ENCODE data around the gene COQ10A.

- TF ChIP-seq BHLHE40 (IDR thresholded peaks at IDR 0.05; ENCODE audit: borderline replicate concordance) (no peak), FOXM1 (IDR thresholded peaks at IDR 0.05; ENCODE audit: borderline replicate concordance) (no peak), CTBP1 (IDR thresholded peaks at IDR 0.05; ENCODE audit: borderline replicate concordance) (no peak), SUZ12 (IDR thresholded peaks at IDR 0.05) (no peak), FOXK2 (IDR thresholded peaks at IDR 0.05) (no peak), FOXA1 (IDR thresholded peaks at IDR 0.05) (no peak)
Measured at GRCh38 chr12:56311003-56311402, 44.3 kb downstream of the COQ10A start.
